KG1 (cell line): ENCODE results near the gene PHACTR3.

ENCODE experiments used
- DNase-seq: peaks from one replicate; lab custom pipeline; 2025; lab: John Stamatoyannopoulos, UW

The PHACTR3 gene

DNA sequence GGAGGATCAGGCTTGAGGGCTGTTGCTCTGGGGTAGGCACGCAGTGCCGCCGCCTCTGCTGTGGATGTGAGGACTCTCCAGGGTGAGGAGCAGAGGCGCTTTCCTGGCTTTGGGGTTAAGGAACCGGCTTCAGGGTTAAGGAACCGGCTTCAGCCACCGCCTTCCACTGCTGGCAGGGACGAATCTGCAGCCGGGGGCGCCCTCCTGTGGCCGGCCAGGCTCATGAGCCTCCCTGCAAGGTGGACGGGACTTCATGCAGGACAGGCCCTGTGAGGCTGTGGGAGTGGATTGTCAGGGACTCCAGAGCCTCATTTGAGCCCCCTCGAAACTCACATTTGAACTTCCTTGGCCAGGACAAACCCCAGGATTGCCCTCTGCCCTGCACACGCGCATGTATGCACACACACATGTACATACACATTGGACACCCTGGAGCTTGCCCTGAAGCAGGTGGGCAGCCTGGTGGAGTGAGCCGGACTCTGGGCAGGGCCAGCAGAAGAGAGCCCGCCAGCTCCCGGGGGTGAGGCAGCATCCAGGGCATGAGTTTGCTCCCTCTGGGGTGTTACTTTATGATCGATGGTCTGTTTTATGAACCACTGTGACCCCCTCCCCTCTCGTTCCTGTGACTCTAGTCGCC, 146.9 kb downstream of the PHACTR3 start:
- DNase-seq: peak; percentile 6

DNA sequence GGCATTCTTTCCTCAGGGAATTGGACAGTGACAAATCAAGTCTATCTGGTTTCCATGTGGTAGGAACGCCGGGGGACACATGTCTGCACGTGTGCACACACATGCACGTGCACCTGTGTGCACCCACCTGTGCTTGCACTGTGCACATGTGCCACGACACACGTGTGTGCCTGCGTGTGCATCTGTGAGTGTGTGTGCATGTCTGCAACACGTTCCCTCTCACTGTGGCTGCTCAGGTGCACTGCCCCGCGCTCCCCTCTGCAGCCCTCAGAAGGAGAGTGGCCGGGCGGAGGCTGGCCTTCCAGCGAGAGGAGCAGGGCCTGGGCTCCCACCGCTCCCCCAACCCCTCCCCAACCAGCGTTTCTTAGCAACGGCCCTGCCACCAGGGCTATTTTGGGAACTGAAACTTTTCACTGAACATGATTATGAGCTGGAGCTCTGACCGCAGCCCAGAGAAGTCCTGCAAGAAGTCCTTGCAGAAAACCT, 147.8 kb downstream of the PHACTR3 start:
- DNase-seq: no peak

DNA sequence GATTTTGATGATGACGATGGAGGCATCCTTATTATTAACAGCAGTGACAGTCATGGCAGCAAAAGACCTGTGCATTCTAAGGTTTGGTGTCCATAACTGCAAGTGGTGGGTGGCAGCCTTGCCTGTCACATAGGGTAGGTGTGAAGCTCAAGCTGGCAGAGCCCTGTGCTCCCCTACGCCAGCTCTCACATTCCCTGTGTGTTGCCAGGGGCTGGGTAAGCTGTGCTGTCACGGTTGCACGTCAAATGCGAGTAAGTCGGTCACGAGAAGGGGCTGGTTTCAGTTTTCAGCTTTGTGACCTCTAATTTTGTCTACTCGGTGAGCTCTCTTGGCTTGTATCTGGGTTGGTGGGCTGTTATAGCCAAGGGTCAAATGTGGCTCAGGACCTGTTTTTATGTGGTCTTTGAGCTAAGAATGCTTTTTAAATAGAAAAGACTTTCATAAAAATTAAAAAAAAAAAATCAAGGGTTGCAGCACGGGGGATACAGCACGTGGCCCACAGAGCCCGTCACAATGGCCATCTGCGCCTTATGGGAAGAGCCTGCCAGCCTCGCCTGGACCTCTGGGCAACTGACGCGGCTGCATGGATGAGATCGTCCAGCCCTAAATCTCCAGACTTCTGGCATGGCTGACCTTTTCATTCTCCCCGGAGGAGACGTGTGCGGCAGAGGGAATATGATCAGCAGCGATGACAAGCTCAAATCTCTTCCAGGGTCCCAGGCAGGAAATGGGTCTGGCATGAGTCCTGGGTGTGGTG, 148.5 kb downstream of the PHACTR3 start:
- no peak for DNase-seq

DNA sequence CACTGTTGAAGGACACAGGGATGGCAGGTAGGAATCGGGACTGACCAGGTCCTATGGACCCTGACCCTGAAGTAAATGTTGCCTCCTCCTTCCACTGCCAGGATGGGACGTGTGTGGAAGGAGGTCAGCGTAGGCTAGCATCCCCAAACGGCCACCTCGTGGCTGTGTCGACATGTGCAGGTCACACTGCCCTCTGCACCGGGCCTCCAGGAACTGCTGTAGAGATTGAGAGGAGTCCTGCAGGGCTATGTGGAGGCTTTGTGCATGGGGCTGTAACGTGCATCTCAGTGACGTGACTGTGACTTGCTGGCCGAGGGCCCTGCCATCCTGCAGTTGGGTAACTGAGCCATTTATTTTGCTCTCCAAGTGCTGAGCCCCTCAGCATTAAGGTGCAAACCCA, 149.5 kb downstream of the PHACTR3 start:
- no peak for DNase-seq

DNA sequence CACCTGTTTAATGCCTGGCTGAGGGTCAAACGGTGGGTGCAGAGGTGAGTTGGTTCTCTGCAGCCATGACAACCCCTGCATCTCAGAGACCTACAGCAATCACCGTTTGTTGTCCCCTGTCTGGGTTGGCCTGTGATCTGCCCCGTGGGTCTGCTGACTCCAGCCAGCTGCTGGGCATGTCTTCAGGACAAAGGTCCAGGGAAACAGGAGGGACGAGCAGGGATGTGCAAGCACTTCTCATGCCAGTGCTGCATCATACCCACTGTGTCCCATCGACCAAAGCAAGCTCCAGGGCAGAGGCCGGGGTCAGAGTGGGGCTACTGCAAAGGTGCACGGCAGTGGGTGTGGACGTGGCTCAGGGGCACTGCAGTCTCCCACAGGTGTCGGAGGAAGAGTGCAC, 150.2 kb downstream of the PHACTR3 start:
- DNase-seq: no peak

DNA sequence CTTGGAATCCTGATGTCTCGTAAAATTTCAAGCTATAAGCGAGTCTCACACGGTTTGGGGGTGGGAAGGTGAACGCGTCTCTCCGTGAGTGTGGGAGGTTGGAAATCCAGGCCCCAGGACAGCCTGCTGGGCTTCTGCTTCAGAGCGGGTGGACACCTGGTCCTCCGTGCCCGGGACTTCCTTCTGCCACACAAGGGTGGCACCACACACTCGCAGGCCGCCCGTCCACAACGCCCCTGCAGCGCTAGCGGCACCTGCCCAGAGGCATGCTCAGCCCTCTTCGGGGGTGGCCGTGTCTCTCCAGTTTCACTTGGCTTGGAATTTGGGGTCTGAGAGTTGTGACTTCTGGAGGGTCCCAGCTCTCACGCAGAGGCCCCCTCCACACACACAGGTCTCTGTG, 151.9 kb downstream of the PHACTR3 start:
- DNase-seq: no peak

DNA sequence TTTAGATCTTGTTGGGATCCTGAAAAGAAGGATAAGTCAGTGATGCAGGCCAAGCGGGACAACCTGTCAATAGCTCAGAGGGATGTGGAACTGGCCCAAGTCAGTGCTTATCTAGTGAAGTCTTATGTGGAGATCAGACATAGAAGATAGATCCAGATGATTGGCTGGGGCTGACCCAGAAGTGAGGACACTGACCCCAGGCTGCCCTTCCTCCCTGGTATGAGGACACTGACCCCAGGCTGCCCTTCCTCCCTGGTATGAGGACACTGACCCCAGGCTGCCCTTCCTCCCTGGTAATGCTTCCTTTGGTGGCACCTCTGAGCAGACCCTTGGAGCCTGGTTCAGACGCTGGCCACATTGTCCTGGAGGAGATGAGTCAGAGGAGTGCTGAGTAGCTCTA, 159.7 kb downstream of the PHACTR3 start:
- no peak for DNase-seq

DNA sequence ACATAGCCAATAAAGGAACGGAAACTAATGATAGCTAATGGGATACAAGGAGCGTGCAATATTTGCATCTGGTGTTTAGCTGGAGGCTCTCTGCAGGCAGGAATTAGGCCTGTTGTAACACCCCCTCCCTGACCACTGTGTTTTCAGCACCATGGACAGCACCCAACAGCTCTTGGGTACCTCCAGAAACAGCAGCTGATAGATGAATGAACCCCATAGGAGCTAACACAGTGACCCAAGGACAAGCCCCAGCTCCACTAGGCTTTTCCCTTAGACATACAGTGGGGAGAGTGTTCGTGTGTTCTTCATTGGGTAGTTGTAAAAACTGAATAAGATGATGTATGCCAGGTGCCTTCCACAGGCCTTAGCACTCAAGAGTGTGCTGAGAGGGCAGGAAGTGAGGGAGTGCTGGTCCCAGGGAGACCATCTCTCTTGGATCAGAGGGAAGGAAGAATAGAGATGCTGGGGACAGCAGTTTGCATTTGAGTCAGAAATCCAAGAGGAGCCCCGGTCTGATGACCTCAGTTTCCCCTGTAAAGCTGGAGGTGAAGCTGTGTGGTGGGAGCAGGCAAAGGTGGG, 161.3 kb downstream of the PHACTR3 start:
- DNase-seq: no peak

DNA sequence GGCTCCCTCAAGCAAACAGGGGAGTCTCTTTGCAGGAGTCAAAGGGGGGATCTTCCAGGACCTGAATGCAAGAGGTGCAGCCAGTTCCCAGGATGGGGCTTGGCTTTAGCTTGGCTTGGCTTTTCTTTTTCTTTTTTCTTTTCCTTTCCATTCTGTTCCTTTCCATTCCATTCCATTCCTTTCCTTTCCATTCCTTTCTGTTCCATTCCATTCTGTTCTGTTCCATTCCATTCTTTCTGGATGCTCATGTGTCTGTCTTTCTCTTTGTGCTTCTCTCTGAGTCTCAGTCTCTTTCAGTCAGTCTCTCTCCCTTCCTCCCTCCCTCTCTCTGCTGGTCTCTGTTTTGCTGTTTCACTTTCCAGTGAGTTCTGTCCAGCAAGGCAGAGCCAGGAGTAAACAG, 163.3 kb downstream of the PHACTR3 start:
- DNase-seq: no peak

DNA sequence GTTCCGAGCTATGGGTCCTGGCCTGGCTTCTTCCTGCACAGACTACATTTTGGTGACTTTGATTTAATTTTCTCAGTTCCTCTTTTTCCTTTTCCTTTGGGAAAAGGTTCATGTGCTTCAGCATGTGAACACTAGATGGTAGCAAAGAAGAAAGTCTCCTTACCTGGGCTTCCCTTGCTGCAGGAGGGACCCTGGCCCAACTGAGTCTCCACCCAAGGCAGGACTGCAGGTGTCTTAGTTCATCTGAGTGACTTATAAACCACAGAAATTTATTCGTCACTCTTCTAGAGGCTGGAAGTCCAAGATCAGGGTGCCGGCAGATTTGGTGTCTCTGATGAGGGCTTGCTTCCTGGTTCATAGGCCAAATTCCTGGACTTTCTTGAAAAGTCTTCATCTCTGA, 165.9 kb downstream of the PHACTR3 start:
- DNase-seq: no peak

DNA sequence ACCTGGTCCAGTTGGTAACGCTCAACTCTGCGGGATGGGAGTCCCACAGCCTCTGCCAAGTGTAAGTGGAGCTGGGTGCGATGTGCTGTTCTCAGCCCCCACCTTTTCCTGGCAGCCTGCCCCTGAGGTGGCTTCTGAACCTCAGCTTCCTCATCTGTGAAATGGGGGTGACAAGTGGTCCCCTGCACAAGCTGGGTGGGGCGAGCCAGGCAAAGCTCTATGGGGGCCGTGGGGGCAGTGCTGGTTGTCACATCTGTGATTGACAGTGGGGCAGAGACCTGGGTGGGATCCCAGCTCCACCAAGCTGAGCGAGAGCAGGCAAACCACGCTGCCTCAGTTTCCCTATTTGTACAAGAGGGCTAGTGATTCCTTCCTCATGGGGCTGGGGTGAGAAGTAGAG, 166.5 kb downstream of the PHACTR3 start:
- no peak for DNase-seq

DNA sequence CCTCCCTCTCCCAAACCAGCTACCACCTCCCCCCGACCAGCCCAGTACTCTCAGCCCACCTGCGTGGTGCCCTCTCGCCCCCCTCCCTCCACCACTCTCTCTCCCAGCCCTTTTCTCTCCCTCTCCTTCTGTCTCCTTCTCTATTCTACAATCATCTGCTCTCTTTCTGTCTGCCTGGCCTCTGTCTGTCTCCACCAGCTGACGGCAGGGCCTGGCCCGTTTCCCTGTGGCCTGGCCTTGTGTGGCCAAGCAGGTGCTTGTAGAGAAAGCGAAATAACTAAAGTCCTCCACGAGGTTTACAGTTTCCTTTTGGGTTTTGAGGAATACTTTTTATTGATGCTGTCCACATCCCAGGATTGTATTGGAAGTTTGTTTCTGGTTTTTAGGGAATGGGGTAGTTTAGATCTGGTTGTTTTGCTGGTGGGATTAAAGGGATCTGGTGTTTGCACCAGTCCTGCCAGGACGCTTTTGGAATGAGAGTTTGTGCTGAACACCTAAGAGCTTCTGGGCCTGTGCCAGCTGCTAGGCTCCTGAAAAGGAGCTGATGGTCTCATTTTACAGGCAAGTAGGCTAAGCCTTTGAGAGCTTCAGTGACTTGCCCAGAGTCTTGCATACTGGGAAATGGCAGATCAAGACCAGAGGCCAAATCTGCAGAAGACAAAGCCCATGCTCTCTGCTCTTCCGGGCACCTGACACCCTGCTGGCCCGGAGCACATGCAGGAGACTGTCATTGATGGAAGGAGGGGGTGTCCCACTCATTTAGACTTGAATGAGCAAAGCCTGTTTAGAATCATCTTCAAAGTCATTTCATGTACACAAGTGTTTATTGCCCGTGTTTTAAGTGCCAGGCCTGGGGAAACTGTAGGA, 167.4 kb downstream of the PHACTR3 start:
- DNase-seq: no peak

DNA sequence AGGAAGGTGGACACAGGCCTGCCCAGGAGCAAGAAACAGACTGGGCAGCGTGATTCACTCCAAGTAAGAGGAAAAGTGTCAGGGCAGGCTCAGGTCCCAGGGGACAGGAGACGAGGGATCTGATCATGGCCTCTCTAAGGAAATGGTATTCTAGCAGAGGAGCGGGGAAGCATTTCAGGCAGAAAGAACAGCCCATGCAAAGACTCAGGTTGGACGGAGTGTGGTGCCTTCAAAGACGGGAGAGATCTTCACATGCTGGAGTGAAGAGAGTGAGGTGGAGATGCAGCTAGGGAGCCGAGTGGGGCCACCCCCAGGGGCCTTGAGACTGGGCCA, 168.0 kb downstream of the PHACTR3 start:
- no peak for DNase-seq

DNA sequence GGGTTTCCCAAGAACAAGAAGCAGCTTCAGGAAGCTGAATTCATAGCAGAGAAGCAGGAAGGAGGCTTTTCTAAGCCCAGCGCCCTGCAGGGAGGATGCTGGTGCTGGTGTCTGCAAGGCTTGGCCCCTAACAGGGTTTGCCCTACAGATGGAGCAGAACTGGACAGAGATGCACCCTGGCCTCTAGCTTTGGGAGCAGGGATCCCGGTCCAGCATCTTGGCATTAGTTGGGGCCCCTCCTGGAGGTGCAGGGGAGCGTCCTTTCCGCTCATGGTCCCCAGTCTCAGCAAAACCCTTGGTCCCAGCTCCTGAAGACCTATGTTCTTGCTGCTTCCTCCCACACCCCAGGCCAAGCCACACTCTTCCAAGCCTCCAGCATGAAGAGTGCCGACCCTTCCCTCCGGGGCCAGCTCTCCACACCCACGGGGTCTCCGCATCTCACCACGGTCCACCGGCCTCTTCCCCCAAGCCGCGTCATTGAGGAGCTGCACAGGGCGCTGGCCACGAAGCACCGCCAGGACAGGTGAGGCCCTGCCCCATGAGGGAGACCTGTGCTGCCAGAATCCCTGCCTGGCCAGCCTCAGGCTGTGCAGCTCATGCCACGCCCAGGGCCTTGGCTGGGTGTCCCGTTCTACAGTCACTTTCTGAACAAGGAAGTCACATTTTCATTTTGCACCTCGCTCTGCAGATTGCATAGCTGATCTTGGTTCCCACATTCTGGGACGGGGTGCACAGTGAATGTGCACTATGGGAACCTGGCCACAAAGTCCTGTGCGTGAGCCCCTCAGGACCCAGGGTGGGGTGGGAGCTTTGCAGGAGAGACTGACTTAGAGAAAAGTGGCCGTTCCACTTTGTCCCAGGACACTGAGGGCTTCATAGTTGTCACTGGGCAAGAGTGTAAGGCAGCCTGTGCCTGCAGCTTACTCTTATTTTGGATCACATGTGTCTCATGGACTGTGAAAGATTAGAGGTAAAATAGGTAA, 168.9 kb downstream of the PHACTR3 start:
- DNase-seq: no peak

DNA sequence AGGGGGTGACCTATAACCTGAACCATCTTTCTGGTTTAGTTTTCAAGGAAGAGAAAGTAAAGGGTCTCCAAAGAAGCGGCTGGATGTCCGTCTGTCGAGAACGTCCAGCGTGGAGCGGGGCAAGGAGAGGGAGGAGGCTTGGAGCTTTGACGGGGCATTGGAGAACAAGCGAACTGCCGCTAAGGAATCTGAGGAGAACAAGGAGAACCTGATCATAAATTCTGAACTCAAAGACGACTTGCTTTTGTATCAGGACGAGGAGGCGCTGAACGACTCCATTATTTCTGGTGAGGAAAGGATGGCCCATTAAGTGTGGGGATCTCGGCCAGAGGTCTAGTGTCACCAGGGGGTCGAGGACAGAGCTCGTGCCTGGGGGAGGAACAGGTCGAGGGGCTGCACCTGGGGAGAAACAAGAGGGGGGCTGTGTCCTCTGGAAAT, 169.9 kb downstream of the PHACTR3 start:
- no peak for DNase-seq

DNA sequence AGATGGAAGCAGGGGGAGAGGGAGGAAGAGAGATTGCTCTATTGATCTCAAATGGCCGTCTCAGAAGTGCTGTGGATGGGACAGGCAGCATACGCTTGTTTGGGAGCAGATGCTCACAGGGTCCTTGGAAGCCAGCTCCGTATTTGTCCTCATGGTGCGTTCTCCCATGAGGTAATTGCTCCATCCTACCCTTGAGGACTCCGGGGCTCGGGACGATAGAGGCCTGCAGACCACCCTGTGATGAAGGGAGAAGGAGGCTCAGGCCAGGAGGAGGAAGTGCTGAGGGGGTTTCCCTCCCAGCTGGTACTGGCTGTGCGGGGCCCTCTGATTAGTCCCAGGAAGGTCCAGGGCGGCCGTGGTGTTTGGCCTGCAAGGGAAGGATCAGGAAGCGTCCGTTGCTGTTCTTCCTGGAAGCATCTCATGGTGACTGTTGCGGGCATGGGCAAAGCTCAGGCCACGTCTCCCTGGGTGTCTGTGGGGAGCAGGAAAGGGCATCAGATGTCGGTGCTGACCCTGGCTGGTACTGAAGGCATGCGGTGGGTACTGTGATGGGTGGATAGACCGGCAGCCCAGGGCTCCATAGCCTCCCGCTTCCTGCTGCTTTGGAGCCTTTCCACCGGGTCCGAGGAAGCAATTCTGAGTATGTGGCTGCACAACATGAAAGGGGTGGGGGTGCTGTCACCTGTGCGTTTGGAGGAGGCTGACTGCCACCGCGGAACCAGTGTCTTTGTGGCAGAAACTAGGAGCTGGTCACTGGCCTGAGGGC, 170.8 kb downstream of the PHACTR3 start:
- no peak for DNase-seq

DNA sequence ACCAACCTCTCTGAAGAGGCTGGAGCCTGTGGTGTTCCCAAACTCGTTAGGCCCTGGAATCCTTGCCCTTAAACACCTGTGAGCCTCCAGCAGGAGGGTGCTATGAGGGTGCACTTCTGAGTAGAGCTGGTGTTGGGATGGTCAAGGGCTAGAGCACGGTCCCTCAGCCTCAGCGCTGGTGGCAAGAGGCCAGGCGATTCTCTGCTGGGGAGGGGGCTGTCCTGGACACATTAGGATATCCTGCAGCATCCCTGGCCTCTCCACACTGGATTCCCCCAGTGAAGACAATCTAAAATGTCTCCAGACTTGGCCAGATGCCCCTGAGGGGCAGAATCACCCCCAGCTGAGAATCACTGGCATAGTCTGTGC, 171.3 kb downstream of the PHACTR3 start:
- no peak for DNase-seq

DNA sequence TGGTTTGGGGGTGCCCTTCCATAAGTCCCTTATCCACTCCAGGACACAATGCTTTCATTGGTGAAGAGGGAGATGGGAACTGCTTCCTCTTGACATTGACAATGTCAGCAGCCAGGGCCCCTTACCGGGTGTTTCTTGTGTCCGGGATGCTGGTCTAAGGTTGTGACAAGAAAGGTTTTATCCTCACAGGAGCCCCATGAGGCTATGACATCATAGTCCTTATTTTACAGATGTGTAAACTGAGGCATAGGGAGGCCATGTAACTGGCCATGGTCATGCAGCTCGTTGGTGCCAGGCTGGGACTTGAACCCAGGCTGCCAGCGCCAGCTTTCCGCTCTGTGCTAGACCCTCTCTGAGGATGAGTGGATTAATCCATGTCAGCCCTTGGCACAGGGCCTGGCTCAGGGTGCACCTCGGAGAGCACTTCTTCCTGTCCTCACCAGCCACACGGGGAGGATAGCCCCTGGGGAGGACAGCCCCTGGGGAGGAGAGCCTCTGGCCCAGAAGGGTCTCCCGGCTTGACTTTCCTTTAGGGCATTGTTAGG, 171.8 kb downstream of the PHACTR3 start:
- no peak for DNase-seq

DNA sequence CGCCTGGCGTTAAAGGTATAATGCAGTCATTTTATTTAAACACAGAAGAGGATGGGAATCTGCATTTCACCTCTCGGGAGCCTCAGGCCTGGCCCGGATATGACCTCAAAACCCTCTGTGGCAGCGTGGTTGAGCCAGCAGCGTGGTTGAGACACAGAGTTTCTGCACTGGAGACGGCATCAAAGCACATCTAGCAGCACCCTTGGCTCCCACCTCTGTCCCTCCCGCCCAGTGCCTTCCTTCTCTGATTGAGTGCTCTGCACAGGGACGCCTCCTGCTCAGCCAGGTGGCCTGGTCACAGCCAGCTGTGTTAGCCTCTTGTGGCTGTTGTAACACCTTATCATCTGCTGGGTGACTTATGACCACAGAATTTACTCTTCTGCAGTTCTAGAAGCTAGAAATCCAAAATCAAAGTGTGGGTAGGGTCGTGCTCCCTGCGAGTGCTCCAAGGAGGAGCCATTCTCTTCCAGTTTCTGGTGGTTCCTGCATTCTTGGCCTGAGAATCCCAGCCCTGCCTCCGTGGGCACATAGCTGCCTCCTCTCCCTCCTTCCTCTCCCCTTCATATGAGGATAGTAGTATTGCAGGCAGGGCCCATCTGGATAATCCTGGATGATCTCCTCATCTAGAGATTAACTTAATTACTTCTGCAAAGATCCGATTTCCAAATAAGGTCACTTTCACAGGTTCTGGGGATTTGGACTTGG, 172.4 kb downstream of the PHACTR3 start:
- no peak for DNase-seq

DNA sequence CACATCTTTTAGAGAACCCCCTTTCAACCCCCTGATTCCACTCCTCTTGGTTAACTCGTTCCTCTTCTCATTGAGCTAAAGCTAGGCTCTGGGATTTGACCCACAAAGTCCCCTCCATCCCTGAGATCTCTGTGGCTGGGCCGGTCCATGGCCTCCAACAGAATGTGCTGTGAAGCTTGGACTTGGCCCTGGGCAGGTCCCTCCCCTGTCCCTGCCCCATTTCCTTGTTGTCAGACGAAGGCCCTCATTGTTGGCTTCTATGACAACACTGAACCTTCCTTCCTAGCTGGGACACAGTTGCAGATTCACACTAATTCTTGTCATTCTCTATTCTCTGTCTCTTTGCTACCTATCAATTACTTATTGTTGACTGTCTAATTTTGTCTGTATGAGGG, 173.0 kb downstream of the PHACTR3 start:
- no peak for DNase-seq
